MM.1S (cell line): ENCODE data around the gene GRIN1.

ENCODE experiments used
- EZH2 ChIP-seq: fragments of 300-600 bp; sonication (generic); optimal IDR thresholded peaks from 2 replicates; pipeline ENCODE3; 2017; ENCODE audit warnings: low read depth, mild to moderate bottlenecking, antibody characterized with exemption, low read length, mixed read lengths
- EZH2phosphoT487 ChIP-seq: fragments of 300-600 bp; sonication (generic); IDR thresholded peaks from 2 replicates; pipeline ENCODE4 v1.6.1; 2018; ENCODE audit warnings: antibody characterized with exemption, low read length
- TF ChIP-seq, protein P1 (sequence below): fragments of 300-600 bp; sonication (generic); IDR thresholded peaks from 2 replicates; pipeline ENCODE4 v1.5.1; 2016; ENCODE audit warnings: antibody characterized with exemption, low read length, mixed read lengths

DNA sequence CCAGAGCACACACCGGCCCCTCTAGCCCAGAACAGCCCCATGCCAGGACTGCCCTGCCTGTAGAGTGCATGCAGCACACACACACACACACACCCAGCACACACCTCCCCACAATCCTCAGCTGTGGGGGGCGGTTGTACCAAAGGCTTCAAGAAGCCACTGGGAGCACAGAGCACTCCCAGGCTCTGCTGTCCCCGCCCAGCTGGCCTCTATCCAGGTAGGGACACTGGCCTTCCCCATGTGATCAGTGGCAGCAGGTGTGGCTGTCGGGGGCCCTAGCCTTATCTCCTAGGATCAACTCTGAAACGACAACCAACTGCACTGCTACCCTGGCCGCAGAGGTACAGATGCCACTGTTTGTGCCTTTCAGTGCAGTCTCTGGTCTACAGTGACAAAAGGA is 47.4 kb downstream of the GRIN1 start:
- TF ChIP-seq, protein P1, sequence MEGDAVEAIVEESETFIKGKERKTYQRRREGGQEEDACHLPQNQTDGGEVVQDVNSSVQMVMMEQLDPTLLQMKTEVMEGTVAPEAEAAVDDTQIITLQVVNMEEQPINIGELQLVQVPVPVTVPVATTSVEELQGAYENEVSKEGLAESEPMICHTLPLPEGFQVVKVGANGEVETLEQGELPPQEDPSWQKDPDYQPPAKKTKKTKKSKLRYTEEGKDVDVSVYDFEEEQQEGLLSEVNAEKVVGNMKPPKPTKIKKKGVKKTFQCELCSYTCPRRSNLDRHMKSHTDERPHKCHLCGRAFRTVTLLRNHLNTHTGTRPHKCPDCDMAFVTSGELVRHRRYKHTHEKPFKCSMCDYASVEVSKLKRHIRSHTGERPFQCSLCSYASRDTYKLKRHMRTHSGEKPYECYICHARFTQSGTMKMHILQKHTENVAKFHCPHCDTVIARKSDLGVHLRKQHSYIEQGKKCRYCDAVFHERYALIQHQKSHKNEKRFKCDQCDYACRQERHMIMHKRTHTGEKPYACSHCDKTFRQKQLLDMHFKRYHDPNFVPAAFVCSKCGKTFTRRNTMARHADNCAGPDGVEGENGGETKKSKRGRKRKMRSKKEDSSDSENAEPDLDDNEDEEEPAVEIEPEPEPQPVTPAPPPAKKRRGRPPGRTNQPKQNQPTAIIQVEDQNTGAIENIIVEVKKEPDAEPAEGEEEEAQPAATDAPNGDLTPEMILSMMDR = no peak
- no peak for TF ChIP-seq EZH2phosphoT487
- no peak for TF ChIP-seq EZH2
